HG03175 (cell line): Measurements from ENCODE around the gene SCD5.
A peak's percentile ranks its signal among the peaks of the same experiment; 100 is the strongest.

Source experiments
- ATAC-seq: cut with Tn5 transposase; IDR thresholded peaks from one replicate; pipeline ENCODE4 v1.9.1; 2021; ENCODE audit warnings: mild to moderate bottlenecking, moderate library complexity; ENCODE audit not compliant: unreplicated experiment

Gene SCD5

DNA sequence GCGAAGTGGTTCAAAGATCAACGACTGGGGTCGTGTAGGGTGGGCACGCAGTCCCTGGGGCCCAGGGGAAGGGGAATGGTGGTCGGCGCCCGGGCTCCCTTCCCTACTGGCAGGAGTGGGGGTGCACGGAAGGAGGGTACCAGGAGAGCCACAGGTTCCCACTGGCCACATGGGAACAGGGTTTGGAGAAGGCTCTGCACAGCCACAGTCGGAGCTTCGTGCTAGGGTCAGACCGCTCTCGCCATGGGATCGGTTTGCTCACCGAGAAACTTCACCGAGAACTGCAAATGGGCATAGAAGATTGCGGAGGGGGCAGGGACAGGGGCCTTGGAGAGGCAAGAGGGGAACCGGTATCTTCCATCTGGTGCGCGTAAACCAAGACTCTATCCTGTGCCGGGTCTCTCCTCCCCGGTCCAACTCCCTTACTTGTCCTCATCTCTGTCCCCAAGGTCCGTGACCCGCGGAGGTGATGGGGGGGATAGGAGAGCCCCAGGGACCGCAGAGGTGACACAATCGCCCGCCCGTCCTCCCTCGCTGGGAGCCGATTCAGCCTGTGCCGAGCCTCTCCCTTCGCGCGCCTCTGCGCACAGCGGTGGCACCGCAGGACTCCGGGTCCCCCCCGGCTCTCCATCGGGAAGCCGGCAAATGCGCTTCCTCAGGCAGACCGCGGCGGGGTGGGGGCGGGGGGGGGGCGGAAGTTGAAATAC is 1.0 kb downstream of the SCD5 start:
- no peak for ATAC-seq

DNA sequence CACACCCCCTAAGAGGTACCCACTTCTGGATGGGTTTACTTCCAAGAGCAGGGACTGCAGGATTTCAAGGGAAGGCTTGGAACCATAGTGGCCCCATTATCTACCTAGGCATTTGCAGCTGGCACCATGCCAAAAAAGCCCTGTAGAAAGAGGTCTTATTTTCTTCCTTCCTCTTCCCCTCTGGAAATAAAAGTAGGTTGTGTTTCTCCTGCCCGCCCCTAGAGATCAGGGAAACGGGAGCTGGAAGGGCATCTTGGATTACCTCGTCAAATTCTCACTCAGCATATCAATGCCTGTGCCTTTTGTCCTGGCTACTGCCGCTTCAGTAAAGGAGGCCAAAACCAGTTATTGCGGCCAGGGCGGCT is 1.6 kb downstream of the SCD5 start:
- ATAC-seq = no peak

DNA sequence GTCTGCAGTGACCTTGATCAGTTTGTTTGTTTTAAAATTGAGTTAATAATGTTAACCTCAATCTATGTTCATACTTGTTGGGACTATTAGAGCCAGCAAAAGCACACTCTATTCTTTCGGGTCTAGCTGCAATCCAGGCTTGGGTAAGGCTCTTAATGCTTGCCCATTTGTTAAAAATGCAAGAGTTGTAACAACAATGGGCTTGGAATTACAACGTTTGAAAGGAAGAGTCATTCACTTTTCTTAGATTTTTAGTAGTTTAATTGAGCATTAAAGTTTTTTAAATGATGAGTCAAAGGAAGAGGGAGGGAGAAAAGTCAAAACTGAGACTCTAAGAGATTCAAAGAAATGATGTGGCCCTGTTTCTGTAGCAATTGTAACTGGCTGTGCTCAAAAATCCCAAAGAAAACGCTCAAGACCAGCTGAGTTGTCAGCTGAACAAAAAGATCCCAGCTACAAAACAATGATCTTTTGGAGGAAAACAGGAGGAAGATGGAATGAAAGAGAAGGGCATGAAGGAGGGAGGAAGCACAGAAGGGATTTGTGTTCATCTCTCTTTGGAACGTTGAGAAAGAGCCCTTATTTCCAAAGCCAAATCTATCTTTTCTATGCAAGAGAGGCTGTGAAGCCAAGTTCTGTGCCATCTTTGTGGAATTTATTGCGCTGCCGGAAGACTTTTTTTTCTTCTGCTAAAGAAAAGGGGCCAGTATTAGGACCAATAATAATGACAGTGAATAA is 5.5 kb downstream of the SCD5 start:
- no peak for ATAC-seq

DNA sequence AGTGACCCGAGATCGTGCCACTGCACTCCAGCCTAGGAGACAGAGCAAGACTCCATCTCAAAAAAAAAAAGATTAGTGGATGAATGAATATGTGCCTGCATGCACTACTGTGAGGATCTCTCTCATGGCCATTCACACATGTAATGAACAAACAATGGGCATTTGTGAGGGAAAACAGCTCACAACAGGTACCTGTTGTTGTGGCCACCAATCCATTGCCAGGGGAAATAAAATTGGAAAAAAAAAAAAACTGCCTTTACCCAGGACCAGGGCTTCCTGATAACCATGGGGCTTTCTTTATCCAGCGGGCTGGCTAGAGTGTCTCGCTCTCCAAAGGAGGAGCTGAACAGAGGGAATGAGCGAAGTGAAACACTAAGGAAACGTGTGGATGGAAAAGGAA is 7.4 kb downstream of the SCD5 start:
- no peak for ATAC-seq

DNA sequence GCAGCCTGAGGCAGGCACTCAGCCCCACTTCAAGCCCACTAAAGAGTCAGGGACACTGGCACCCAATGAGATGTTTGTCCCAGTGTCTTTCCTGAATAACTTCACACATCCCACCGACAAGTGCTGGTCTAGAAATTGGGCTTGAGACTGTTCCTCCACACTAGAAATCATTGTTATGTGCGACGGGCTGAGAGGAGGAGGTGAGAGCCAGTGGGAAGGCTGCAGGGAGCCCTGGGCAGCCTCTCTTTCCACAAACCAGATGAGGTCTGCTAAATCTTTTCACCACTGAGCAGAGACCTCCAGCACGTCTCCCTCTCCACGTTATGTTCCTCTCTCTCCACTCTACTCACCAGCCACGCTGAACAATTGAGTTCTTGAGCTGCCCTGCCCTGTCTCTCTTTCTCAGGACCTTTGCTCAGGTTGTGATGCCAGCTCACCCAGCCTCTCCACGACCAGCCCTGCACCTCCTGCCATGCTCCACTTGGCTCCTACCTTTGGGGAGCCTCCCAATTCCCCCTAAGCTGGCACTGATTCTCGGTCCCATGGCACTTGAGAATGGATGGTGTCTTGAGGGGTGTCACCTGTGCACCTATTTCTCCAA is 8.4 kb downstream of the SCD5 start:
- no peak for ATAC-seq

DNA sequence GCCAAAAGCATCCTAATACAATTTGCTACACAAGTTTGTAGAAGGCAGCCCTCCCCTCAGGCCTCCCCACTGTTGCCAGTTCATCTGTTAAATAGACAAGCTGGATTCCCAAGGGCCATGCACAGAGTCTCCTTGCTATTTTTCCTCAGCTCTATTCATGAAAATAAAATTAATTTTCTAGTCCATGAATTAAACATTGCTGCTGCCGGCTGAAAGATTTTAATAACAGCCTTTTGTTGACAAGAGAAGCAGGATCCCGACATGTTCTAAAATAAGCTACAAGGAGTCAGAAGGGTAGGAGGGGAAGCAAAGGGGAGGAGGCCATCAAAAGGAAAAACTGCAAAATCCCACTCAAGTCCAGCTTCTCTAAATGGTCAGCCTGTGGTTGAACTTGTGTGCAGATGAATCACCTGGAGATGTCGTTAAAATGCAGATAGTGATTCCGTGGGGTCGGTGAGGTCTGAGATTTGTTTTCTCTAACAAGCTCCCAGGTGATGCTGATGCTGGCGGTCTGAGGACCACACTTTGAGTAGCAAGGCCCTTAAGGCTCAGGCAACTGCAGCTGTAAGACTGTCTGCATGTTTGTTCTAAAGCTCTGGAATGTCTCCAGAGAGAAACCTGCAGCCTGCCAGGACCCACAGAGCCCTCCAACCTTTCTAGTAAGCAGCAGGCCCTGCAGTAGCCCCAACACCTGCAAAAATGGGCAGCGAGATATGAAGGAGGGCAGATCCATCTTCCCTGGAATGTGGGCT is 9.4 kb downstream of the SCD5 start:
- ATAC-seq = no peak

DNA sequence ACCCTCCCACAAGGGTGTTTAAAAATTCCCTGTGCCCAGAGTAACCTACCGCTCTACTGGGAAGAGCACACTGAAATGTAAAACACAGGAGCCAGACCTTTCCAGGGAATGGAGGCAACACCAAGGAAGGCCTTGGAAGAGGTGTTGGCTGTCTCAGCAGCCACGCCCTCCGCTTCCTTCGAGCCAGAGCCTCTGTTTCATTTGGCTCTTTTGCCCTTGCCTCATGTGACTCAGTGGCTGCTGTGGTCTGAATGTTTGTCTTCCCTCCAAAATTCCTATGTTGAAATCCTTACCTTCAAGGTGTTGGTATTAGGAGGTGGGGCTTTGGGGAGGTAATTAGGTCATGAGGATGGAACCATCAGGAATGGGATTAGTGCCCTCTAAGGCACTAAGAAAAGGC is 11.3 kb downstream of the SCD5 start:
- ATAC-seq = no peak

DNA sequence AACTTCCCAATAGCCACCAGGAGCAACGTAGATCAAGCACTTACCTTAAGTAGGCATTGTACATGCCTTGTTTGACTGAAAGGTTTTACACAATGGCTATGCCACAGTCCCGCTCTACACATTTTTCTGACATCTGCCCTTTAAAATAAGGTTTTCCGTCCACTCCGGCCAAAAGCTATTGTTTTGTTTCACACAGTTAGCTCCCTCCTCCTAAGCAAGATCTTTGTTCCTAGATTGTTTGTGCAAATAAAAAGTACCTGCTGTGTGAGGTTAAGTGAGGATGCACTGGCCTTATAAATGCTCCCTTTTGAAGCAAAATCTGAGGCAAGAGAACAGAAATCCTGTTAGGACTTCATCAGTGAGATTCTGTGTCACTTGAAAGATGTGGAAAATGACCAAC is 11.8 kb downstream of the SCD5 start:
- ATAC-seq = no peak

DNA sequence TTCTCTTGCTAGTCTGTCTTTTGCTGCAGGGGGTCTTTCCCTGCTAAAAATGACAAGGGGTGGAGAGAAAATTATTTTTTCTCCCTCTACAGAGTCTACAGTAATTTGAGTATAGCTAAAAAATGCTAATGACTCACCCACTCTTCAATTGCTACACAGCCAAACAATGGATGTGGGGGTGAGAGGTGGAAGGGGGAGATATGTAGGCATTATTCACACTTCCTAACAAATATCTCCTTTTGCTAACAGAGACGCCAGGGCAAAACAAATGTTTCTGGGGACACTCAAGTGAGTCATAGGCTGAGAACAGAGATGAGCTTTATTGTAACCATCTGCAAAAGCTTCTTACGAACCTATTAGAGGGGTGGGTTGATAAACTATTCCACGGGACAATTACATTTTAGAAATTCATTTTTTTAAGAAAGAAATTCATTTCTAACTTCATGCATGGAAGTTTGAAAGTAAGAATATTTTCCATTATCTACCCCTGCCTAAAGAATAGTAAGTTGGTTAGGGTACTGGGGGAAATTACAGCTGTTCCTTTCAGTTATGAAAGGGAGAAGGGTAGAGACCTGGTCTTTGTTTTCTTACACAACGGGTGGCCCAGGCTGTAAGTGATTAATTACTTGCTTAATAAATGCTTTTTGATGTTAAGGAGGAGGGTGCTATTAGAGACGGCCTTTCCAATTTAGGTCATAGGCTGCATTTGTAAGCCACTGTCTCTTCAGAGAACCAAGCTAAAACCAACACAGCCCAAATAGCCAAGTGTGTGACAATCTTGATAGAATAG is 12.8 kb downstream of the SCD5 start:
- no peak for ATAC-seq

DNA sequence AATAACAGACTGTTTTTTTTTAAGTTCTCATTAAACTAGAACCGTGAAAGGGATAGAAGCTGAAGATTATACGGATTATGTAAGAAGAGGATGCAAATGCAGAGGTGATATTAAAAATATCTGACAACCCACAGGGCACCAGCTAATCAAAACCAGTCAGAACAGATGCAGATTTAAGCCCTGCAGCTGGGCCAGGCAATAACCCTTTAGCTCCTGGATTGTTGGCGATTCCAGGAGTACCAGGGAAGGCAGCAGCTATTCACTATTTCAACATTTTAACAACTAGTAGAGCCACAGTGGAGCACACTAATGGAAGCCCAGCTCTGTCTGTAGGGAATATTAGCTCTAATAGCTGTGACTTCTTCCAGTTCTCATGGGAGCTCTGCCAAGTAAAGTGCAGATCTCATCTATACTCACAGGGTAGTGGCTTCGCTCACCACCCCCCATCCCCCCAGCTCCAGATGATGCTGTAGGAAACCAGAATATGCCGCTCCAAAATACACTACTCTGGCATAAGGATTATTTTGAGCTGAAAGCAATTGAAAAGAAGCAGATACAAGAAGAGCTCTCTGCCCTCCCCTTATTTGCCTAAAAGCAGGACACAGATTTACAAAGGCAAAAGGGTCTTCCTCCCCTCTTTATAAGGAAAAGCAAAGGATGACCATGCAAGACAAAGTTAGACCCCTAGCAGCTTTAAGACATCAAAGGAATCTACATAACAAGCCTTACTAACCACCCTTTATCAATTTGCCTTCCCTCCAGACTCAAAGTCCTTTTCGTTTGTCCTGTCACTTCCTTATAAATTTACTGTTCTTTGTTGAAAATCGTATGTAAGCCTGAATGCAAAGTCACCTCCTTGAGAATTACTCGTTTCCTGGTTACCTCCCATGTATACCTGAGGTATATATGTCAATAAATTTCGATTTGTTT is 13.7 kb downstream of the SCD5 start:
- no peak for ATAC-seq

DNA sequence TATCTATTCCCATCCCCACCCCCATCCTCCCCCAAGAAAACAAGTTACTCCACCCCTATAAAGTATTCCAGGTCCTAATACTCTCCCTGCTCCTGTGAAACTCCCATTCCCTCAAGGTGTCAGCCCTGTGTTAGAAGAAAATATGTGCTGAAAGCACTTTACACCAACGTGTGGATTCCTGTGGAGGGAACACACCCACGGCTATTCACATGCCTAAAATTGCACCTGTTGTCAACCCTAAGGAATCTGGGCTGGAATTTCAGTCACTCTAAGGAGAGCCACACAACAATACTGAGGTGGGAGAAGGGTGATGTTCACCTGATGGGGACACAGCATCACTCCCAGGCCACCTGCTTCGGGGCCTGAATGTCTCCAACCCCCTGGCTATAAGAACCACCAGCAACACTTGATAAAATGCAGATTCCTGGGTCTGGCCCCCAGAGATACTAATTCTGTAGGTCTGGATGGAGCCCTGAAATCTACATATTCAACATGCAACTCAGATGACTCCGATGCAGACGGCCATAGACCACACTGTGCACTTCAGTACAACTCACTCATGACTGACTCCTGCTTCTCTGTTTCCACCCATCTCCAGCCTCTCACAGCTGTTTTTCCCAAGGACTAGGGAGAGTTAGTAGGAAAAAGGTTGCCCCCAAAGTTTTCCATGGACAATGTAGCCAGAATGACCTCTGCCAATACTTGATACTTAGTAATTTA is 15.8 kb downstream of the SCD5 start:
- no peak for ATAC-seq

DNA sequence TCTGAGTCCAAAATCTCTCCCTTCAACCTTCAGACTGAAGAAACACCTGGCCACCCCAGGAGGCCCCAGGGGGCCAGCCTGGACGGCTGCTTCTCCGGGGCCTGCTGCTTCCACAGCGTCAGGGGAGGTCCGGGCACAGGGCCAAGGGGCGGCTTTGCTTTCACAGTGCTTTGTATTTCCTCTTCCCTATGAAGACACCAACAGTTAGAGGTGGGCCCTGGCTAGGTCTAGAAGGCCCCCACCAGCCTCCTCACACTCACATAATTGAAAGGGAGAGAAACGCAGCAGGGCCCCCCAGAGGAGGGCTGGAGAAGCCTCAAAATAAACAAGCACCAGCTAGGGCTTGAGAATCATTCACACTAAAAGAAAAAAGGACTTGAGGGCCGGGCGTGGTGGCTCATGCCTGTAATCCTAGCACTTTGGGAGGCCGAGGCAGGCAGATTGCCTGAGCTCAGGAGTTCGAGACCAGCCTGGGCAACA is 17.8 kb downstream of the SCD5 start:
- peak; percentile 56 for ATAC-seq

DNA sequence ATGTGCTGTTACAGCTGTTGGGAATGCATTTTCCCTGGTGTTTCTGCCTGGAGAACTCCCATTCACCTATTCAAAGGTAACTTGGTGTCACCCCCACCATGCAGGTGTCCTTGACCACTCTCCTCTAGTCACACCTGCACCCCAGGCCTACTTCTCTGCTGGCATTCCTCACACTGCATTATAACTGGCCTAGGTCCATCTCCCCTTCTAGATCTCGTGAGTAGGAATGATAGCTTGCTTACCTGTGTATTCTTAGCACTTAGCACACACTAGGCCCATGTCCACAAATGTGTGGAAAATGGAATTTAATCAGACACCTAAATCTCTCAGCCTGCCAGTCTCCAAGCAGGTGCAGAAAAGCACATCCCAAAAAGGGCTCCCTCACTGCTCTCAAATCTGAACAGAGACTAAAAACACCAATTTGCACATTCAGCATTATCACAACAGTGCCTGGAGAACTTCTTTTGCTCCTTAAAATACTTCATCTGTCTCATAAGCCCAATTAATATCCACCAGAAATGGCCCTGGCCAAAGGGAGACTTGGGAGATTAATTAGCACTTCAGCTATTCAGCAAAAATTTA is 18.3 kb downstream of the SCD5 start:
- no peak for ATAC-seq

DNA sequence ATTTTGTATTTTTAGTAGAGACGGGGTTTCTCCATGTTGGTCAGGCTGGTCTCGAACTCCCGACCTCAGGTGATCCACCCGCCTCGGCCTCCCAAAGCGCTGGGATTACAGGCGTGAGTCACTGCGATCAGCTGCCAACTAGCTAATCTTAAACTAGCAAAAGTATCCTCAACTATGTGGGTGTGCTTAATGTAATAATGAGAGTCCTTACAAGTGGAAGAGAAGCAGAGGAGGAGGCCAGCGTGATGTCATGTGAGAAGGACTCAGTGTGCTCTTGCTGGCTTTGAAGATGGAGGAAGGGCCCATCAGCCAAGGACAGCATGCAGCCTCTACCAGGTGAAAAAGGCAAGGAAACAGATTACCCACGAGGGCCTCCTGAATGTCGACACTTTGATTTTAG is 19.6 kb downstream of the SCD5 start:
- ATAC-seq = no peak

DNA sequence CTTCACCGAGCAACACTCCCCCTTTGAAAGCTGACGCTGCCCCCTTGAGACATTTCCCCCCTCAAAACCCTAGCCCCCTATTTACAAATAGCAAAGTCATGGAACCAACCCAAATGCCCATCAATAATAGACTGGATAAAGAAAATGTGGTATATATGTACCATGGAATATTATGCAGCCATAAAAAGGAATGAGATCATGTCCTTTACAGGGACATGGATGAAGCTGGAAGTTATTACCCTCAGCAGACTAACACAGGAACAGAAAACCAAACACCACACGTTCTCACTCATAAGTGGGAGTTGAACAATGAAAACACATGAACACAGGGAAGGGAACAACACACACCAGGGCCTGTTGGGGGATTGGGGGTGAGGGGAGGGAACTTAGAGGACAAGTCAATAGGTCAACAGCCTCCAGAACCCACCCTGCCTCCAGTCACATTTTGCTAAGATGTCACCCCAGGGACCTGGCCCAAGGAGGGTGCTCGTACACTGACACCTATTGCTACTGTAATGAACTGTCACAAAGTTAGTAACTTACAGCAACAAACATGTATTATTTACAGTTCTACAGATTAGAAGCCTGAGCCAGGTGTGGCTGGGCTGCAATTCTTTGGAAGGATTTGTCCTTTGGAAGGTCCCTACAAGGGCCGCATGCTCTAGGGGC is 20.6 kb downstream of the SCD5 start:
- ATAC-seq = no peak

DNA sequence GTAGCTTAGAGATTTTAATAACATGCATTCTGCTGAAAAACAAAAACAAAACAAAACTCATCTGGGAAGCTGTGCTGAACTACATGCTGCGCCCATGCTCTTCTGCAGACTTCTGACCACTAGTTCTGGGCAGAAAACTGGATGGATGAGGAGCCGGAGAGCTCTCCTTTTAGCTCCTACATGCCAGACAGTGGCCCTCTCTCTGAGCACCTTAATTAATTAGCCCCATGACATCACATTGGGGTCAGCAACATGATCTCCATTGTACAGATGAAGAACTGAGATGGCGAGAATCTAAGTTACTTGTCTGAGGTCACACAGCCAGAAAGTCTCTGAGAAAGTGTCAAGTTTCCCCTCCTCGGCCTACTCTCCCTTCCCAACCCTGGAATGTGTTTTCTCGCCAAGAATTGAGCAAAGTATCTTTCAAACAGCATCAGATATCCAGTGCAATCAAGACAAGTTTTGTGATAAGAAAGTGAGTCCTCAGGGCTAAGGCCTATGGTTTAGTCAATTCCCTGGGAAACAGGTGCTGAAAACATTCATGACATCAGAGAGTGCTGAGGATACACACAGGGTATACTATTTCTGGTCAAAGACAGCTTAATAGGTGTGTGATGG is 21.6 kb downstream of the SCD5 start:
- ATAC-seq = no peak

DNA sequence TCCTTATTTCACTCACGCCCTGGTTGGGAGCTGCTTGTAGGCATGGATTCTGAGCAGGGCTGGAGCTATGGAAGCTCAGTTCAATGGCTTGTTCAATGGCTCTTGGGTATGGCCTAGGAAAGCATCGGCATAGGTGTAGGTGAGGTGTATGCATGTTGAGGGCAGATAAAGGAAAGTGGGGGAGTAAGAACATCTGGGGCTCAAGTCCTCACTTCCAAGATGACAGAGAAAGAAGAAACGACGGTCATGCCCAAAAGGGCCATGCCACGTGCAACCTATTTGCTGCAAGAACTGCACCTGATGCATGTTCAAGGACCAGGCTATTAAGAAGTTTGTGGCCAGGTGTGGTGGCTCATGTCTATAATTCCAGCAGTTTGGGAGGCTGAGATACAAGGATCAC is 23.4 kb downstream of the SCD5 start:
- ATAC-seq = no peak

DNA sequence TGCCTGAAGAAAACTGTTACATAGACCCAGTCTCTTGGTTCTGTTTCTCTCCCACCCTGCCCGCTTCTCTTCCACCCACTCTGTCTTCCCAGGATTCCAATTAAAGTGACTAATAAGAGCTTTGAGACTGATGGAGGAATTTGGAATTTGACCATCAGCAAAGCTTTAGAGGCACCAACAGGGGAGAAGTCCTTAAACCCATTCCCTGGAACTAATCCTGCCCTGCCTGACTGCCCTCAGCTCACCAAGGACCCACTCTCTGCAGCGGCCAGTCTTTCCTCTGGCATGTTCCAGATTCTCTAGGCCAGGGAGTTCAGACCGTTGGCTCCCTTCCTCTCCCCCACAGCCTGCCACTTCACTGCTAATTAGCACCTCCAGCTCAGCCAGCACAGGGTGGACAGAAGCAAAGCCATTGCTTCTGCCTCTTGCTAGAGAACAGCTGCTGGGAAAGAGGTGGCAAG is 23.9 kb downstream of the SCD5 start:
- ATAC-seq = no peak
